ENCODE measurements around the gene TSPAN9. TPM values are rescaled to one million over a fixed set of nuclear protein-coding genes. Genes with fewer than 3 reads are reported as not detected.

The TSPAN9 gene
- total RNA-seq, 1 donor from 2014 or later = 81.2 TPM

GRCh38 chr12:3054374-3054773 lies 22.8 kb upstream of the TSPAN9 start:
- ATAC-seq (peak; percentile 72), DNase-seq (no peak)
- Histone ChIP-seq H3K27me3 (no peaks in the 10 kb centered on the region), H3K27ac (no peak overlapping the region), H3K36me3 (no peaks in the 10 kb centered on the region), H3K4me3 (no peak overlapping the region), H3K9me3 (no peaks in the 10 kb centered on the region), H3K4me1 (peaks cover 7% of the 10 kb centered on the region)
- no peak for TF ChIP-seq CTCF (IDR thresholded peaks at IDR 0.05)
- intact Hi-C loops (cut with DNase I) = no loop called here

GRCh38 chr12:3055026-3055703 lies 22.0 kb upstream of the TSPAN9 start:
- DNase-seq (no peak), ATAC-seq (peak; percentile 33)
- intact Hi-C loops (cut with DNase I) = no loop called here
- H3K9me3 ChIP-seq = no peaks in the 10 kb centered on the region
- no peak for TF ChIP-seq CTCF (IDR thresholded peaks at IDR 0.05)
- H3K4me1 ChIP-seq = peaks cover 7% of the 10 kb centered on the region
- H3K27me3 ChIP-seq = no peaks in the 10 kb centered on the region
- H3K27ac ChIP-seq = no peak overlapping the region
- no peaks in the 10 kb centered on the region for H3K36me3 ChIP-seq
- no peak overlapping the region for H3K4me3 ChIP-seq

- TF ChIP-seq CTCF (IDR thresholded peaks at IDR 0.05) = no peak
- Histone ChIP-seq H3K27me3 (no peaks in the 10 kb centered on the region), H3K4me3 (no peak overlapping the region), H3K9me3 (no peaks in the 10 kb centered on the region), H3K36me3 (no peaks in the 10 kb centered on the region), H3K27ac (no peak overlapping the region), H3K4me1 (peaks cover 7% of the 10 kb centered on the region)
- no peak for DNase-seq
- peak; percentile 71 for ATAC-seq
- intact Hi-C loops (cut with DNase I) = no loop called here
Observed at GRCh38 chr12:3055704-3056467, 21.3 kb upstream of the TSPAN9 start.

- Histone ChIP-seq H3K27me3 (no peaks in the 10 kb centered on the region), H3K9me3 (no peaks in the 10 kb centered on the region), H3K27ac (no peak overlapping the region), H3K4me3 (no peak overlapping the region), H3K4me1 (peaks cover under 1% of the 10 kb centered on the region), H3K36me3 (no peaks in the 10 kb centered on the region)
- ATAC-seq (peak; percentile 13), DNase-seq (no peak)
- no peak for TF ChIP-seq CTCF (IDR thresholded peaks at IDR 0.05)
- intact Hi-C loops (cut with DNase I) = no loop called here
Observed at GRCh38 chr12:3061059-3061458, 16.1 kb upstream of the TSPAN9 start.

- Histone ChIP-seq H3K4me1 (no peaks in the 10 kb centered on the region), H3K4me3 (no peak overlapping the region), H3K36me3 (no peaks in the 10 kb centered on the region), H3K27me3 (no peaks in the 10 kb centered on the region), H3K27ac (no peak overlapping the region), H3K9me3 (no peaks in the 10 kb centered on the region)
- intact Hi-C loops (cut with DNase I) = no loop called here
- no peak for ATAC-seq
- no peak for DNase-seq
- no peak for TF ChIP-seq CTCF (IDR thresholded peaks at IDR 0.05)
Observed at GRCh38 chr12:3061501-3062215, 15.5 kb upstream of the TSPAN9 start.

Measured in upper lobe of right lung (tissue), 1 donor.